GM23338 (cell line): ENCODE measurements around the gene CABCOCO1.

ENCODE experiments used
- CTCF ChIP-seq, 2 experiments: fragments of 200-600 bp in 1 of 2; sonication (generic) in 1 of 2; conservative IDR thresholded peaks; 2 replicates each; pipeline versions ENCODE4 v1.5.1 to v1.6.1; 2016 to 2017; ENCODE audit warnings: antibody characterized with exemption in 2 of 2, low read depth in 2 of 2, mild to moderate bottlenecking in 2 of 2, moderate library complexity in 1 of 2
- EZH2 ChIP-seq: fragments of 200-600 bp; sonication (generic); IDR thresholded peaks from one replicate; pipeline ENCODE4 v1.8.0; 2017; ENCODE audit warnings: antibody characterized with exemption, mild to moderate bottlenecking, low read depth; ENCODE audit not compliant: unreplicated experiment
- EZH2phosphoT487 ChIP-seq: fragments of 200-600 bp; sonication (generic); IDR thresholded peaks from one replicate; pipeline ENCODE4 v1.8.1; 2018; ENCODE audit warnings: antibody characterized with exemption; ENCODE audit not compliant: unreplicated experiment

DNA sequence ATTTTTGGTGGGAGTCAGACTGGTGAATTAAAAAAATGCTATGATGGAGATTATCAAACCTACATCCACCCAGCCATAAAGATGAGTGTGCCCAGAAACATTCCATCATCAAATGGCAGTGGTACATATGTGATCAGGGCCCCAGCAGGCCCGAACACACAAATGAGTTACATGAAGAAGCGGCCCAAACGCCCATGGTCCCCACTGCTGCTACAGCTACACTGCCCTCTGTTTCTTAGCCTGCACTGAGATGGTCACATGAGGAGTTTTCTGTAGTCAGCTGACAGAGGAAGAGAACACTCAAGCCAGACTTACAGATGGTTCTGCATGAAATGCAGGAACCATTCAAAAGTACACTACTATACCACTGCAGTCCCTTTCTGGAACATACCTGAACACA, 142.4 kb downstream of the CABCOCO1 start:
- TF ChIP-seq CTCF (conservative IDR thresholded peaks at IDR 0.05; ENCODE audit: low read depth in 2 of 2) (no peak), EZH2phosphoT487 (no peak), EZH2 (no peak)
